GM10847 (cell line): ENCODE measurements around the gene FYCO1.

ENCODE experiments used
- POLR2A ChIP-seq: IDR thresholded peaks from 2 replicates; pipeline ENCODE4 v1.6.1; 2011; ENCODE audit not compliant: insufficient read length; ENCODE audit errors: extremely low read depth

The FYCO1 gene

DNA sequence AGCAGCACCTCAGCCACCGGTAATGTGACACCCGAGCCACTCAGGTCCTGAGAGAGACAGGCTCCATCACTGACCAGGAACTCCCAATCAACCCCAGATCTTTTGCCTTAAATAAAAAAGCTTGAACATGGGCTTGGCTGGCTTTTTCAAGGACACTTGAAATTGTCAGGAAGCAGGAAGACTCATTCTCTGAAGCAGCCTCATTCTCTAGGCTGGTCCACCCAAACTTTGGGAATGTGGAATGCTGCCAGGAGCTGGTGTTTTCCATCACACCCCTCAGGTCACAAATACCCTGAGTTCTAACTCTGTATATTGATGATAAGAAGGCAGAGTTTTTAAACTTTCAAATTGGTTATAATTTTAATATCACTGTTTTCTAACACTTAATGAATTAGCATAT is 35.3 kb downstream of the FYCO1 start:
- no peak for TF ChIP-seq POLR2A

DNA sequence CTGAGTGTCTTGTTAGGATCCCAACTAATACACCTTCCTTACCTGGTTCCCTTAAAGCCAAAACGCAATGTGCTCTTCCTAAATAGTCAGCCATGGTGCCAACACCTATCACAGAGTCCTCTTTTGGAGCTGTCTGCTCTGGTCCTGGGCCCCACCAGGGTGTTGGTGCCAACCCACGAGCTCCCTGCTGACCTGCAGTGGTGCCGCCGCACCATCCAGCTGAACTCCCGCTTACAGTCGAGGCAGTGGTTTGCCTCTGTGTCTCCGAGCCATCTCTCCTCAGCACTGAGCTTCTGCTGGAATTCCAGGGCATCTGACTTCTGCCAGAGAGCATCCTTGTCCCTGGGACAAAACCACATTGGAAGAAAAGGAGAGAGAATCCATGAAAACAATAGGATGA is 36.4 kb downstream of the FYCO1 start:
- TF ChIP-seq POLR2A = no peak

DNA sequence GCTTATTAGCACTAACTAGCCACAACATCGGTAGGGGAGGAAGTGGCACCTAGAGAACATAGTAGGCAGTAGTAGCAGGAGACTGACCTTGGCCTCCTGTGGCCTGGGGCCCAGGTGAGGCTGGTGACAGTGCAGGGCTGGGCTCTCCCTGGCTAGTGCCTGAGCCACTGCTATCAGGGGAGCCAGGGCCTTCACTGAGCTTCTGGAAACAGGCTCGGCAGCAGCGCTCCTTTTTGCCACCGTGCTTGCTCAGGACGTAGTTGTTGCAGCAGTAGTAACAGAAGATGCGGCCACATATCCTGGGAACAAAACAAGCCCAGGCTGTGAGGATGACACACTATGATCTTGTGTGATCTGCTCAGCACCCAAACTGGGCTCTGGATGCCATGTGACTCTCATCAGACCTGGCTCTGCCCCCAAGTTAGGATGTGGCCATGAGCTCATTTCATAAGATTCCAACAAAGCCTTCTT is 37.3 kb downstream of the FYCO1 start:
- no peak for TF ChIP-seq POLR2A

DNA sequence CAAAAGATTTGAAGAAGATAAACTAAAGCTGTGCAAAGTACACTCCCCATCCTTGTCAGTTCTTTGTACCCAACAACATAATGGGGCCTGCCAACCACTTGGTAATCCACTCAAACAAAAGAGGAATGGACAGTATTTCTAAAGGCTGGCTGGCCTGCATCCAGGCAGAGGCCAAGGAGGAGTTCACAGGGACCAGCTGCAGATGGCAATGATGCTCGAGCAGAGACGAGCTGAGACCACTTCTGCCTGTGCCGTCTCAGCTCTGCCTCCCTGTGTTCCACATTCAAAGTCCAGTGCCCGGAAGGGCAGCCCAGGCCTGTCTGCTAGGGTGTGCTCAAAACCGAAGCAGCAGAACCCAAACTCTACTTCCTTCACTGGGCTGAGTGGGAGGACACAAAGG is 38.0 kb downstream of the FYCO1 start:
- TF ChIP-seq POLR2A = no peak

DNA sequence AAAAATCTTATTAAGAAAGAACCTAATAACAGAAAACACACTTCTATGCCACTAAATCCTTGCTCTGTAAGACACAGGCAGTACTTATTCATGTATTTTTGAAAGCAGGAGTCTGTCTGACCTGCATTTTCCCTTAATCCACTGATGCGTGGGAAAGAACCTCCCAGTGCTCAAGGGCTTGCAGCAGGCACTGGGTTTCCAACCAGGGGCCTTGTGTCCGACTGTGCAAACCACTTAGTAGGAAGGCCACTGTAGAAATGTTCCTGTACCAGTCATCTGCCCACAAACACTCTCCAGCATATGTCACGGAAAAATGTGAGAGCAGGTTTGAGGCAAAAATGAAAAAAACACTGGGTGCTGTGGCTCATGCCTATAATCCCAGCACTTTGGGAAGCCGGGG is 39.9 kb downstream of the FYCO1 start:
- no peak for TF ChIP-seq POLR2A

DNA sequence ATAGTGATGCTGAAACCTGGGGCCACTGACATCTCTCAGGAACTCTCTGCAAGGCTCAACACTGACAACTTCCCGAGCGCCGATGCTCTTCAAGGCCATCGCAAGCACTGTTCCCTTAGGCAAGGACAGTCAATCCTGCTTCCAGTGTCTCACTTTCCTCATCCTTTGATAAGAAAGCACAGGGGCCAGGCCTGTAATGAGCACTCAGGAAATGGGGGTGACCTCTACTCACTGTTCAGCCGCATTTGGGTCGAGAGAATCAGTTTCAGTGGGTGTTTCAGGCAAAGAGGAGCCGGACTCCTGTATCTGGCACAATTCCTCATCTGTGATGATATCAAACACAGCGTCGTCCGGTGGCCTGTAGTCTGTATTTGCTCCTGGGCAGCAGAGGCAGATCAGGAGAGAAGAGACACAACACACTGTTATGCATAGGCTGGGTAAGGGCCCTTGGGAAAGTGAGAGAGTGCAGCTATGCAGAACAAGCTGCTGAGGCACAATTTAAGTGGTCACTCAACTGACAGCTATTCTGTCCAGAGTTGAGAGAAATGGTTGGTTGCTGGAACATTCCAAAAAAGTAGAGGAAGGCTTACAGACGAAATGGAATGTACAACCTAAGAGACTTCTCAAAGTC is 40.5 kb downstream of the FYCO1 start:
- no peak for TF ChIP-seq POLR2A

DNA sequence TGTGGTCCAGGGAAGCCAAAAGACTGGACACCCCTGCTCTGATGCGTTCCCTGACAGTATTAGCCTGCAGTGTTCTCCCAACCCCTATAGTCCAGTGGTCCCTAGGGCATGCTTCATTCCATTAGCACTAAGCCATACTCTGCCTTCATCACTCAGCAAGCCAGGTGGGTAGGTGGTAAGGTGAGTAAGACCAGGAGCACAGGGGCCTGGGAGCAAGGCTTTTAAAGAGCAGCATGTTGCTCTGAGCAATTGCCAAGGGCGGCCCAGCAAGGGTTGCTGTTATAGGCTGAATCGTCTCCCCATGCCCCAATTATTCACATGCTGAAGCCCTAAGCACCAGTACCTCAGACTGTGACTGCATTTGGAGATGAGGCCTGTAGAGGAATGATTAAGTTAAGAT is 41.3 kb downstream of the FYCO1 start:
- no peak for TF ChIP-seq POLR2A

DNA sequence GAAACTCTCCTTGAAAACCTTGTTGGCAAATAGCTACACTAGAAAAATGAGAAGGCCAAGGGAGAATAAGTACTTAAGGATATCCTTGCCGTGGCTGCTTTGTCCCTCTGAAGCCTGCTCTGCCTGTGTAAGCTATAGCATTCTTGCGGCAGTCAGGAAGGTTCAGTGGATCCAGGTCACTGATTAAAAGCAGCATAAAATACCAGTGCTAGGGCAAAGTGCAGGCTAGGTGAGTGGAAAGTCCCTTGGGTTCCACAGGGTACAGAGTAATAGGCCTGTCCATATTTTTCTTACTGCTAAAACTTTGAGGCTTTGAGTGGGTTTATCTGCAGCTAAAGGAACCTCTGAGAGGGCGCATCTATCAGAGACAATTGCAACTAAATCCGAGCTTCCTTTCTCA is 42.1 kb downstream of the FYCO1 start:
- no peak for TF ChIP-seq POLR2A

DNA sequence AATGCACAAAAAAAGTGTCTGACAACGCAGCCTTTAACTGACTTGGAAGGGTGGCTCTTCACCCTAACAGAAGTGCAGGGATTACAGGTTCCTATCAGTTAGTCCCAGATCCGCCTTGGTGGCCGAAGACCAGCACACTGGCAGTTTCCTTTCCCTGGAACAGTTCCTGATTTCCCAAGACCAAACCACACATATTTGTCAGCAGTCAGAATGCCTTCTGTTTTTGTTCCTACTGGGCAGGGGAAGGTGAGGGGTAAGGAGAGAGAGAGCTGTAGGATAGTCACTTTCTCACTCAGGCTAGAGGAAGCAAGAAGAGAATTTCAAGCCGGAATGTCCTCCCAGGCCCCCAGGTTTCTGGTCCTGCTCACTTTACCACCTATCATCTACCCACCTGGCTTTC is 43.2 kb downstream of the FYCO1 start:
- no peak for TF ChIP-seq POLR2A

DNA sequence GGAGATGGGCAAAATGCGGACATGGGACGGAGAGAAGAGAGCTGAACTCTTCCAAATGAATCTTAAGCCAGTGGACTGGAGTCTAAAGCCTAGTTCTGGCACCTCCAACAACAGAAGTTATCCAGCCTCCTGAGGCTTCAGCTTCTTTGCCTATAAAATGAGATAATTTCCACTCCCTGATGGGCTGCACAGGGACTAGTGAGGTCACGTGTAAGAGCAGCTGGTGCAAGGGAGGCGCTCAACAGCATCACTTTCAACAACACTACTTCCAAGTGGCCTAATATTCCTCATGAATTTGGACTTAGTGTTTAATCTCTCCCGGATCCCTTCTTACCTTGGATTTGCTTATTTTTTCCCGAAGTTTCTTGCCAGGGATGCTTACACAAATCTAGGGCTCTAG is 43.7 kb downstream of the FYCO1 start:
- TF ChIP-seq POLR2A = no peak

DNA sequence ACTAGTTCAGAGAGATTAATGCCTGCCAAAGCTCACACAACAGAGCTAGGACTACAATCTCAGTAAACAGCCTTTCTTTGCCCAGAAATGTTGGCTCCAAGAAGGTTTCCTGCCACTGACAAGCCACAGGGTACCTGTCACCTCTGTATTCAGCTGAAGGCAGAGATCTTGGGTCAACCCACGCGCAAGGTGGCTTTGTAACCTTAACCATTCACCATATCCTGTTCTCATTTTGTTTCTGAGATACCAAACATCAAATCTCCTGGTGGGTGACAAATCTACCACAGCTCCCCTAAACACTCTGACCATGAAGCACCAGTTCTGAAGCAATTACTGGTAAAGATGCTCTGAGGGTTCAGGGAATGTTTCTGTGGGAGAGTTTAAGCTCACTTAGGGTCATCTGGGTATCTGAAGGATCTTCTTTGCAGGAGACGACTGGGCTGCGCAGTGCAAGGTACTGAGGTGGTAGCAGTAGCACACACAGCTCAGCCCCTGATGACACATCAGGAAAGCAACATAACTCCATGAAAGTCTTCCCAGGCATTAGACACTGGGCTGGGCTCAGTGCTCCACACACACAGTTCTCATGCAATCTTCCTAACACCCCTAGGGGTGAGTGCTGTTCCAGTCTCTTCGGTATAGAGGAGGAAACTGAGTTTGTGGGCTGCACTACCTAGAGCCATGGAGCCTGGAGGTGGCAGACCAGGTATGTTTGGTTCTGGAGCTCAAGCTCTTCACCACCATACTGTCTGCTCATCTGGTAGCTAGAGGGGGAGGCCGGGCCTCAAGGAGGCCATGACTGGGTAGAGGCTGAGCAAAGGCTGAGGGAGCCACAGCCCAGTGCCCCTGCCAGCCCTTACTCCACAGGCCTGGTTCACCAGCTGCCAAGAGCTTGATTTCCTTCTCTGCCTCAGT is 44.7 kb downstream of the FYCO1 start:
- no peak for TF ChIP-seq POLR2A

DNA sequence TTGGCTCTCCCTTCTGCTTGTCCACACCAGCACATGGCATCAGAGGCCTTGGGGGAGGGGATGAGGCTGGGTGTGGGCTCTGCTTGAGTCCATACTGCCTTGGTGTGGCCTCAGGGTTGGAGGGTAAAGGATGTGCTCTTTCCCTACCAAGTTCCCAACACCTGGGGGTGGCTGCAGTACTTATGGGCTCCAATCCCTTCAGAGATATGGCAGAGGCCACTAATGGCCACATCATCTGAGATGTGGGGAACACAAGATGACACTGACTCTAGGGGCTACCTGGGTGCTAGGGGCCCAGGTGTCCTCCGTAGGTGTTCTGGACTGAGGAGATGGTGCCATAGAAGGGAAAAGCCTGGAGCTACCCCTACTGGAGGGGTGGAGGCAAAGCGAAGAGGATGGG is 45.5 kb downstream of the FYCO1 start:
- no peak for TF ChIP-seq POLR2A

DNA sequence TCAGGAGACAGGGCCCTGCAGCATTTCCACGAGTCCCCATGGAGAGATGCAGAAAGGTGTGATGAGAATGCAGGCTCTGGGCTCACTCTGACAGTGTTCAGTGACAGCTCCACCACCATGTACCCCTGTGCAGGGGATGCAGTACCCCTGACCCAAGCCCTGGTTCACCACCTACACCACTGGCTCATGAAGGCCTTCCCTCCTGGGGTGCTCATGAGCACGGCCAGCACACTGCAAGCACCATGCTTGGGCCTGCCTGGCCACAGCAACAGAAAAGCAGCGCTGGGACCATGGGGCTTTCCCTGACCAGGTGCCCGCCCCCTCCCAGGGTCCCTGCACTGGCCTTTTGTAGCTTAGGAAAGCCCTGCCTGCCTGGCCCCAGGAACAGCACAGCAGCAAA is 46.2 kb downstream of the FYCO1 start:
- no peak for TF ChIP-seq POLR2A

DNA sequence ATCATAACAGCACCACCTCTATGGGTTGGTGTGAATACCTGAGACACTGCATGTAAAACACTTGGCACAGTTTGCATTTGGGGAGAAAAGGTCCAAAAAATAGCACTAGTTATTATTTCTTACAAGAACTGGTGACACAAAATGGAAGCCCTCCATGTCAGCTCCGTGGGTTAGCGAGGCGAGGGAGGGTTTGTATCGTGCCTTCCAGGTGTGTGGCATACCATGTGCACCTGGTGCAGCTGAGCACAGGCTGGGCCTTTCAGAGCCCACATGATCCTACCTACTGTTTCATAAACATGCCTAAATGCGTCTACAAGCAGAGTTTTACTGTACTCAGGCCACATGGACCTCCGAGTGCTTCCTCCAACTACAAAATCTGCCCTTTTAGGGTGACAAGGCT is 46.7 kb downstream of the FYCO1 start:
- TF ChIP-seq POLR2A = no peak

DNA sequence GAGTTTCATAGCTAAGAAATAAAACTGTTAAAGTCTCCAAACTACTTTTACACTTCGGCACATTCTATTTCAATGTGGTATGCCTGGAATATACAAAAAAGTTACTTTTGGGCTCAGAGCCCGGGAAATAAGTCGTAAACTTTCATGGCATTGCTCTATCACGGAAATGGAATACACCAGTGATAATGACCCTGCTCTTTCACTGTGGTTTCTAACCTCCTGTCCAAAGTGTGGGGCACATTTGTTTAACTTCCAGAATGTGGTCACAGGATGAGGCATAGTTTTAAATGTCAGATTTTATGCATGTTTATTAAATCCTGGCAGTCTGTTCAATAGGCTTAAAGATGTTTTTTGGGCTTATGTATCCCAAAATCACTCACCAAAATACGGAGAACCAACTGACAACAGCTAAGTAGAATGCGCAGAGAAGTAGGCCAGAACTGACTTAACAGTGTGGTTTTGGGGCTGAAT is 47.3 kb downstream of the FYCO1 start:
- TF ChIP-seq POLR2A = no peak

DNA sequence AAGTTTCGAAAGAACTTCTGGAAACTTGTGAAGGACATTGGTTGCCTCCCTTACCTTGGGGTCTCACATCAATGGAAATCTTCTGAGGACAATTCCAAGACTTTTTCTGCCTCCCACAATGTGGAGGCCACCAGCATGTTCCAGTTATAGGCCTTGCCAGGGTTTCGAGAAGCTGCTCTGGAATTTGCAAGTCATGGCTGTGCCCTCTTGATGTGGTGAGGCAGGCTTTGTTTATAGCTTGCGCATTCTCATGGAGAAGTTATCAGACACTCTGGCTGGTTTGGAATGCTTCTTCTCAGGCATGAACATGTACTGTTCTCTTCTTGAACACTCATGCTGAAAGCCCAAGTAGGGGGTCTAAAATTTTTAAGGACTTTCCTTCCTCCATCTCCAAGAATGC is 48.3 kb downstream of the FYCO1 start:
- TF ChIP-seq POLR2A = no peak
